Cardiac septum (tissue), 1 donor: Measurements from ENCODE around the gene UBXN7. TPM values are rescaled to one million over a fixed set of nuclear protein-coding genes. Genes with fewer than 3 reads are reported as not detected.
A peak's percentile ranks its signal among the peaks of the same experiment; 100 is the strongest.
"Not testable (repeated sequence)": the region's sequence is repeated elsewhere in the genome, so short reads cannot be mapped to it uniquely, and the experiment has no call there.

ENCODE experiments used
- DNase-seq: peaks from one replicate; pipeline ENCODE4 v3.0.0-alpha.2; 2020; ENCODE audit warnings: low spot score
- intact Hi-C: fragments of 100-400 bp; cut with DNase I; formaldehyde crosslinking; loops from one replicate; pipeline ENCODE4 v1.14.0; 2022
- long read RNA-seq: library from polyadenylated mRNA; unstranded; transcript quantifications from one replicate; pipeline ENCODE4 v2.0.0, GENCODE V29; 2021
- total RNA-seq: library from RNA; stranded (reverse); fragmentation: NEBNext Ultra II Directional; extraction: Animal tissue kit (Norgen Biotek cat#: 25700); gene quantifications from one replicate; pipeline ENCODE4 v1.2.1, GENCODE V29; 2021
- donor health status: DM: no; HTN: no; CAD: no.

The UBXN7 gene
- total RNA-seq: 30.1 TPM
- long read RNA-seq, full-length matches to known transcripts: 6 of 10 reads
- long read RNA-seq, partial matches to known transcripts: 0 of 10 reads
- long read RNA-seq, other reads (novel, unspliced or antisense): 4 of 10 reads

- peak; percentile 99 for DNase-seq
- intact Hi-C loops: loop anchor here (1.0 to 2.0 kb wide), 2 partner anchors 70 to 114 kb away; partner anchors contain the start of genes DYNLT2B and RNF168
These were observed at the start of gene UBXN7 for GRCh38 chr3:196432137-196432879. TSS of gene UBXN7 (minus strand) at chr3:196432427. CDS start at chr3:196432399, 28 bp downstream.

- intact Hi-C loops: no loop called here
- no peak for DNase-seq
These were observed 45.5 kb upstream of the UBXN7 start for GRCh38 chr3:196477678-196478077.

- DNase-seq: no peak
- intact Hi-C loops: no loop called here
These were observed 40.1 kb upstream of the UBXN7 start for GRCh38 chr3:196472286-196472685.

- no peak for DNase-seq
- intact Hi-C loops: no loop called here
These were observed 39.3 kb upstream of the UBXN7 start for GRCh38 chr3:196471551-196471950.

- intact Hi-C loops, DNase-seq: not testable (repeated sequence)
These were observed 38.0 kb upstream of the UBXN7 start for GRCh38 chr3:196470182-196470581.

GRCh38 chr3:196463804-196464203, 31.6 kb upstream of the UBXN7 start:
- DNase-seq: no peak
- intact Hi-C loops: no loop called here

GRCh38 chr3:196463478-196463756, 31.2 kb upstream of the UBXN7 start:
- intact Hi-C loops: no loop called here
- no peak for DNase-seq

GRCh38 chr3:196462680-196463477, 30.7 kb upstream of the UBXN7 start:
- intact Hi-C loops, DNase-seq: not testable (repeated sequence)

GRCh38 chr3:196458063-196458462, 25.8 kb upstream of the UBXN7 start:
- intact Hi-C loops: no loop called here
- no peak for DNase-seq

- DNase-seq, intact Hi-C loops: not testable (repeated sequence)
These were observed 25.2 kb upstream of the UBXN7 start for GRCh38 chr3:196457470-196457869.

GRCh38 chr3:196454935-196455334, 22.7 kb upstream of the UBXN7 start:
- no peak for DNase-seq
- intact Hi-C loops: no loop called here

GRCh38 chr3:196445391-196445790, 13.2 kb upstream of the UBXN7 start:
- DNase-seq, intact Hi-C loops: not testable (repeated sequence)

- intact Hi-C loops: no loop called here
- no peak for DNase-seq
These were observed 12.3 kb upstream of the UBXN7 start for GRCh38 chr3:196444500-196444894.

- no peak for DNase-seq
- intact Hi-C loops: no loop called here
These were observed 8.5 kb upstream of the UBXN7 start for GRCh38 chr3:196440696-196441095.

GRCh38 chr3:196440041-196440537, 7.9 kb upstream of the UBXN7 start:
- DNase-seq: no peak
- intact Hi-C loops: no loop called here

- DNase-seq: no peak
These were observed 768 bp downstream of the UBXN7 start for GRCh38 chr3:196431181-196432136.

GRCh38 chr3:196428041-196428440, 4.2 kb downstream of the UBXN7 start:
- intact Hi-C loops: no loop called here
- no peak for DNase-seq

More at GRCh38 chr3:196431181-196432136, 768 bp downstream of the UBXN7 start:
- intact Hi-C loops: loop anchor here (1.0 to 2.0 kb wide), 2 partner anchors 71 to 113 kb away; partner anchors contain the start of genes DYNLT2B and RNF168

GRCh38 chr3:196424421-196424820, 7.8 kb downstream of the UBXN7 start:
- intact Hi-C loops, DNase-seq: not testable (repeated sequence)

- intact Hi-C loops: no loop called here
- DNase-seq: peak; percentile 87
These were observed 9.0 kb downstream of the UBXN7 start for GRCh38 chr3:196423044-196423781.
